HepG2 (cell line): ENCODE results near the gene FMNL1. TPM values are rescaled to one million over a fixed set of nuclear protein-coding genes. Genes with fewer than 3 reads are reported as not detected.

Source experiments
- ATAC-seq: fragments of 200-7000 bp; cut with Tn5 transposase; 3 replicates; pipeline ENCODE4 v1.9.1; 2020; ENCODE audit warnings: mild to moderate bottlenecking, moderate library complexity
- BruUV-seq: library from RNA; stranded (reverse); fragments of 400-500 nt; replicated peaks from 2 replicates; lab custom pipeline; 2021; lab: Mats Ljungman, UMichigan
- CTCF ChIA-PET: fragments of 300-600 bp; formaldehyde crosslinking; extraction: SDS; loops from one replicate; lab custom pipeline; 2021; ENCODE audit warnings: low total read pairs, inconsistent platforms, low intra/inter-chr PET ratio; lab: Yijun Ruan, JAX
- POLR2A ChIA-PET: fragments of 350-600 bp; sonication (Branson Sonifier 250); formaldehyde crosslinking; loops from one replicate; lab custom pipeline; 2020; ENCODE audit warnings: antibody characterized with exemption, inconsistent platforms; lab: Yijun Ruan, JAX
- DNase-seq: peaks from one replicate; pipeline ENCODE4 v3.0.0-alpha.2; 2015; ENCODE audit warnings: low spot score
- FAIRE-seq: peaks from 3 replicates; lab custom pipeline; 2011; peaks lifted over from hg19 to GRCh38; lab: Jason Lieb, UNC
- H2AFZ ChIP-seq: one replicate; pipeline ENCODE4 v1.6.1; 2011; ENCODE audit warnings: low read length, inconsistent platforms
- H3K27ac ChIP-seq: fragments of 300-600 bp; 3 replicates; pipeline ENCODE4 v1.8.0; 2011; ENCODE audit warnings: mixed run types, mild to moderate bottlenecking, mixed read lengths, low read length, inconsistent platforms; ENCODE audit not compliant: insufficient read depth; ENCODE audit errors: extremely low read length
- H3K27me3 ChIP-seq, 2 experiments: fragments of 200-600 bp in 1 of 2; 2 replicates in 1 of 2; 3 replicates in 1 of 2; pipeline versions ENCODE4 v1.6.0 to v1.8.0; 2011; ENCODE audit warnings: low read length in 2 of 2, mild to moderate bottlenecking in 2 of 2, moderate library complexity in 2 of 2, inconsistent platforms in 1 of 2; ENCODE audit not compliant: insufficient read depth in 2 of 2, control insufficient read depth in 1 of 2
- H3K36me3 ChIP-seq, 2 experiments: fragments of 200-600 bp in 1 of 2; replicated peaks in 1 of 2; 2 replicates in 1 of 2; 3 replicates in 1 of 2; pipeline versions ENCODE4 v1.5.1 to v1.8.0; 2011; ENCODE audit warnings: low read length in 2 of 2, inconsistent platforms in 1 of 2; ENCODE audit not compliant: insufficient read depth in 2 of 2, control insufficient read depth in 1 of 2
- H3K4me1 ChIP-seq: 2 replicates; pipeline ENCODE4 v1.5.1; 2012; ENCODE audit warnings: low read length, inconsistent platforms; ENCODE audit not compliant: insufficient read depth
- H3K4me2 ChIP-seq: 2 replicates; pipeline ENCODE4 v1.6.0; 2011; ENCODE audit warnings: low read depth, low read length, inconsistent platforms
- H3K4me3 ChIP-seq, 3 experiments: fragments of 200-600 bp in 1 of 3; sonication (generic), shearing (Covaris generic) in 1 of 3; replicated peaks in 1 of 3; 2 replicates each; pipeline ENCODE4 v1.5.1; 2011 to 2016; ENCODE audit warnings: low read length in 3 of 3, inconsistent platforms in 2 of 3, low read depth in 2 of 3, mild to moderate bottlenecking in 2 of 3, control low read depth in 1 of 3, mixed read lengths in 1 of 3; ENCODE audit not compliant: insufficient read depth in 1 of 3
- H3K79me2 ChIP-seq: one replicate; pipeline ENCODE4 v1.6.1; 2011; ENCODE audit warnings: low read length, inconsistent platforms; ENCODE audit not compliant: insufficient read depth
- H3K9ac ChIP-seq: 2 replicates; pipeline ENCODE4 v1.6.0; 2011; ENCODE audit warnings: mild to moderate bottlenecking, low read depth, low read length, inconsistent platforms; ENCODE audit not compliant: insufficient read depth
- H3K9me3 ChIP-seq: 2 replicates; pipeline ENCODE4 v1.5.1; 2012; ENCODE audit warnings: mild to moderate bottlenecking, low read length
- H4K20me1 ChIP-seq: 2 replicates; pipeline ENCODE4 v1.6.0; 2011; ENCODE audit warnings: inconsistent platforms, mild to moderate bottlenecking, low read length, moderate library complexity; ENCODE audit not compliant: insufficient read depth
- EZH2 ChIP-seq: conservative IDR thresholded peaks from 2 replicates; pipeline ENCODE4 v1.6.1; 2012; ENCODE audit warnings: mild to moderate bottlenecking, low read depth, low read length, moderate library complexity
- KAT8 ChIP-seq: IDR thresholded peaks from 2 replicates; pipeline ENCODE4 v1.6.1; 2016; ENCODE audit warnings: missing genetic modification reagents, missing compliant biosample characterization
- KDM2A ChIP-seq: sonication (generic); formaldehyde crosslinking; IDR thresholded peaks from 2 replicates; pipeline ENCODE4 v1.4.0; 2020; ENCODE audit warnings: low read depth, missing genetic modification reagents, borderline replicate concordance
- MBD4 ChIP-seq: IDR thresholded peaks from 2 replicates; pipeline ENCODE4 v1.6.1; 2012; ENCODE audit warnings: low read length, inconsistent platforms, borderline replicate concordance
- NFIB ChIP-seq: sonication (generic); formaldehyde crosslinking; IDR thresholded peaks from 2 replicates; pipeline ENCODE4 v1.9.0; 2021; ENCODE audit warnings: missing genetic modification reagents, mild to moderate bottlenecking, borderline replicate concordance
- REPIN1 ChIP-seq: sonication (generic); formaldehyde crosslinking; IDR thresholded peaks from 2 replicates; pipeline ENCODE4 v1.8.0; 2022; ENCODE audit warnings: missing genetic modification reagents, low read depth, mild to moderate bottlenecking, borderline replicate concordance
- ZNF567 ChIP-seq: sonication (generic); formaldehyde crosslinking; IDR thresholded peaks from 2 replicates; pipeline ENCODE4 v1.8.1; 2023; ENCODE audit warnings: mild to moderate bottlenecking, missing genetic modification reagents, borderline replicate concordance
- ZNF687 ChIP-seq: sonication (generic); formaldehyde crosslinking; IDR thresholded peaks from 2 replicates; pipeline ENCODE4 v1.5.1; 2020; ENCODE audit warnings: mild to moderate bottlenecking, missing genetic modification reagents, moderate library complexity
- WGBS: methylation state at CpG from one replicate; pipeline ENCODE4 v1.1.6; 2017; ENCODE audit warnings: low lambda C conversion rate; 5-methylcytosine and 5-hydroxymethylcytosine counted together
- in situ Hi-C: cut with HindIII; loops from 2 replicates; pipeline ENCODE4 v1.10.0; 2017; ENCODE audit warnings: low pct_unique_long_range_greater_than_20kb; ENCODE audit not compliant: extremely low pct_ligation_motif_present
- intact Hi-C: fragments of 100-400 bp; cut with micrococcal nuclease; formaldehyde crosslinking; loops from one replicate; pipeline ENCODE4 v1.10.0; 2022; ENCODE audit not compliant: unreplicated experiment
- polyA plus RNA-seq, 8 experiments: library from polyadenylated mRNA; depleted of rRNA in 3 of 8; stranded (reverse) in 7 of 8; unstranded in 1 of 8; fragments of >200 nt; fragmentation: Illumina TruSeq in 4 of 8; extraction: Trizol in 4 of 8; gene quantifications; 2 replicates each; pipeline versions ENCODE4 v1.2.1 to v1.2.3, GENCODE V29; 2011 to 2016; ENCODE audit warnings: low read depth in 4 of 8, missing spikeins in 1 of 8, mixed read lengths in 1 of 8; ENCODE audit not compliant: insufficient read depth in 1 of 8
- total RNA-seq, 5 experiments: library from RNA; depleted of rRNA; stranded (reverse); fragments of >200 nt; fragmentation: Illumina TruSeq; extraction: Trizol; gene quantifications; 2 replicates each; pipeline ENCODE4 v1.2.3, GENCODE V29; 2016; ENCODE audit warnings: low read depth in 1 of 5

The FMNL1 gene
- total and polyA plus RNA-seq, 2 of the 13 experiments (the other 11 are each of a cell fraction or from before 2014, with no cell fraction given): 0.53 to 0.70 TPM

GRCh38 chr17:45222289-45222995 lies 757 bp downstream of the FMNL1 start:
- no peak for TF ChIP-seq MBD4
- no peak for TF ChIP-seq REPIN1 (CRISPR knock-in tag)
- TF ChIP-seq ZNF567 (CRISPR knock-in tag): no peak
- no peak for TF ChIP-seq NFIB (CRISPR knock-in tag)
- TF ChIP-seq EZH2: 0 out of 2 replicates have a peak, but pooled peaks have one; percentile 78
- TF ChIP-seq KAT8 (CRISPR knock-in tag): no peak
- TF ChIP-seq, all 625 proteins: peak for 1
- H3K27me3 ChIP-seq: peaks cover 25 to 65% of the 10 kb centered on the region in 2 experiments; a peak in 4 of 5 replicates
- intact Hi-C loops: no loop called here
- no peaks in the 10 kb centered on the region for H4K20me1 ChIP-seq
- H3K4me1 ChIP-seq: peaks cover 31% of the 10 kb centered on the region
- H3K79me2 ChIP-seq: no peaks in the 10 kb centered on the region
- H3K9ac ChIP-seq: no peak overlapping the region
- peak overlapping the region in 1 of 3 experiments; percentile 60; a peak in 1 of 6 replicates for H3K4me3 ChIP-seq
- ChIA-PET POLR2A (no interaction called here), CTCF (interaction anchor here (4.8 kb wide), 1 partner anchor 13 kb away, joined by 63 read pairs; no protein-coding TSS in a partner anchor)
- H3K4me2 ChIP-seq: peak overlapping the region; percentile 67; the same call in 1 of the 2 replicates
- in situ Hi-C loops: no loop called here
- DNase-seq (no peak), ATAC-seq (no peak), FAIRE-seq (no peak)
- BruUV-seq: no TSS peak
- H3K9me3 ChIP-seq: no peaks in the 10 kb centered on the region
- WGBS: 32% methylated on average over 25 of the region's 33 CpGs
- no peak overlapping the region for H3K27ac ChIP-seq
- H3K36me3 ChIP-seq: no peaks in the 10 kb centered on the region
- H2AFZ ChIP-seq: no peak overlapping the region

GRCh38 chr17:45222996-45223538 lies 1.4 kb downstream of the FMNL1 start:
- H3K27ac ChIP-seq: no peak overlapping the region
- H3K36me3 ChIP-seq: no peaks in the 10 kb centered on the region
- in situ Hi-C loops (no loop called here), intact Hi-C loops (no loop called here)
- ChIA-PET POLR2A (no interaction called here), CTCF (no interaction called here)
- peaks cover 37% of the 10 kb centered on the region for H3K4me1 ChIP-seq
- FAIRE-seq (no peak), ATAC-seq (no peak), DNase-seq (no peak)
- TF ChIP-seq ZNF687 (peak; percentile 20; the same call in 1 of the 2 replicates), KDM2A (CRISPR knock-in tag) (no peak)
- H3K4me2 ChIP-seq: no peak overlapping the region
- H2AFZ ChIP-seq: no peak overlapping the region
- no peak overlapping the region for H3K9ac ChIP-seq
- H3K27me3 ChIP-seq: peaks cover 25 to 65% of the 10 kb centered on the region in 2 experiments; a peak in 4 of 5 replicates
- no peak overlapping the region for H3K4me3 ChIP-seq
- H3K79me2 ChIP-seq: no peaks in the 10 kb centered on the region
- no peaks in the 10 kb centered on the region for H4K20me1 ChIP-seq
- BruUV-seq: no TSS peak
- H3K9me3 ChIP-seq: no peaks in the 10 kb centered on the region
- WGBS: 39% methylated on average over 6 of the region's 8 CpGs
